ENCODE measurements around the gene CACNA1C.

GRCh38 chr12:2183556-2184541, 131.1 kb downstream of the CACNA1C start:
- TF ChIP-seq CTCF (conservative IDR thresholded peaks at IDR 0.05; ENCODE audit: low read depth, low read length) (peak; percentile 52), EZH2 (IDR thresholded peaks at IDR 0.05; ENCODE audit: borderline replicate concordance, low read depth, low read length, poor library complexity, severe bottlenecking) (no peak)

All from A673 (cell line).